Activated T-helper 1 cell treated with Interleukin-2 at 50 U/mL for 16 hours (primary cell): ENCODE data around the gene HOMEZ.
"Not testable (repeated sequence)": the region's sequence is repeated elsewhere in the genome, so short reads cannot be mapped to it uniquely, and the experiment has no call there.

ENCODE experiments used
- DNase-seq: peaks from one replicate; pipeline ENCODE4 v3.0.0-alpha.2; 2020; ENCODE audit warnings: low read depth

The HOMEZ gene

DNA sequence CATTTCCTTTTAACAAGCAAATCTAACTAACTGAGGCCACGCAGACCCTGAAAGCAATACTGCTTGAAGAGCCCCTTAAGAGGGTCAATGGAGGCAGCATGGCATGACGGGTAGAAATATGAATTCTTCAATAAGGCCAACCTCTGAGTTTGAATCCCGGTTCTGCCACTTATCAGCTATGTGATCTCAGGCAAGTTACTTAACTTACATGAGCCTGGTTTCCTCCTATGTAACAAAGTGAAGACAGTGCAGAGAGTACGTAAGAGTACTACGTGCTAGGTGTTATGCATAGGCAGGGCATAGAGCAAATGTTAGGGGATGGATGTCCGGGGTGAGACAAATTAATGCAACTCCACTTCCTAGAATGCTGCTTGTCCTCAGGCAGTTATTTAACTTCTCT lies 4.7 kb downstream of the HOMEZ start:
- DNase-seq = no peak

DNA sequence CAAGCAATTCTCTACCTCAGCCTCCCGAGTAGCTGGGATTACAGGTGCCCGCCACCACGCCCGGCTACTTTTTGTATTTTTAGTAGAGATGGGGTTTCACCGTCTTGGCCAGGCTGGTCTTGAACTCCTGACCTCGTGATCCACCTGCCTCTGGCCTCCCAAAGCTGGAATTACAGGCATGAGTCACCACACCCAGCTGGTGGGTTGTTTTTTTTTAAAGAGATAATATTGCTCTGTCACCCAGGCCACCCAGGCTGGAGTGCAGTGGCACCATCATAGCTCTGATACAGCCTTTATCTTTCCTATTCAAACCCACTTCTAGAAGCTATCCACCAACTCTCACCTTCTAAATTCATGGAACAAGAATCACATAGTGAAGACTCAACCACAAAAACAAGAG lies 8.0 kb downstream of the HOMEZ start:
- not testable (repeated sequence) for DNase-seq

DNA sequence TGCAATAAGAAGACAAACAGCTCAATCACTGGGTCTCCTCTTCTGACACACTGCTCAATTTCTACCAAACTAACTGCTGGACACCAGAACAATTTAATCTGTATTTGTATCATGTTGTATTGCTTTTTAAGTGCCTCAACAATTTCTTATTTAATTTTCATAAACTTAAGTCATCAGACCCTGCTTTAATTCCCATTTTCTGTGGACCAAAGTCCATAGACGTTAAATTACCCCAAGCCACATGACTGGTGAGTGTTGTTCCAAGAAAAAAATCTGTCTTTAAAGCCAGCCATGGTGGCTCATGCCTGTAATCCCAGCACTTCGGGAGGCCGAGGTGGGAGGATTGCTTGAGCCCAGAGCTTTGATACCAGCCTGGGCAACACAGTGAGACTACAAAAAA lies 8.7 kb downstream of the HOMEZ start:
- DNase-seq = no peak

DNA sequence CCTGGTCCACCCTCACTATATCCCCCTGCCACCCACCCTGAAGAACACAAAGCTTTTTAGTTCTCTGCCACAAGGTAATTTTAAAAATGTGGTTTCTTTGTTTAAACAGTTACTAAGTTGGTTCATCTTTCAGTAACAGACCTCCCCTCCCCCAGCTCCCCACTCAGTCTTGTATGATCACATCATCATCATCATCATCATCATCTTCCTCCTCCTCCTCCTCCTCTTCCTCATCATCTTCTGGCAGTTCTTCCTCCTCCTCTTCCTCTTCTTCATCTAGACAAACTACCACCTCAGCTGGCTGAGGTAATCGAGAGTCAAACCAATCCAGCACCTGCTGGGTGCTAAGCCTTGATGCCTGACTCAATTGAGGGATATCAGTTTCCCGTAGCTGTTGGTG lies 10.5 kb downstream of the HOMEZ start:
- DNase-seq = no peak

DNA sequence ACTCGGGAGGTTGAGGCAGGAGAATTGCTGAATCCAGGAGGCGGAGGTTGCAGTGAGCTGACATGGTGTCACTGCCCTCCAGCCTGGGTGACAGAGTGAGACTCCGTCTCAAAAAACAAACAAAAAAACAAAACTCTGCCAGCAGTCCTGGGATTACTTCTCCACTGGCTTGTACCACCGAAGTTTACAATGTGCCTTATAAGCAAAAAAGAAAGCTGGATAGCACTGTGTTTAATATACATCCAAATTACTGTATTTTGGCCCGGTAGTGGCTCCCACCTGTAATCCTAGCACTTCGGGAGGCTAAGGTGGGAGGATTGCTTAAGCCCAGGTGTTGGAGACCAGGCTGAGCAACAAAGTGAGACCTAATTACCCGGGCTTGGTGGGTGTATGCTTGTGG lies 16.7 kb downstream of the HOMEZ start:
- DNase-seq = no peak

DNA sequence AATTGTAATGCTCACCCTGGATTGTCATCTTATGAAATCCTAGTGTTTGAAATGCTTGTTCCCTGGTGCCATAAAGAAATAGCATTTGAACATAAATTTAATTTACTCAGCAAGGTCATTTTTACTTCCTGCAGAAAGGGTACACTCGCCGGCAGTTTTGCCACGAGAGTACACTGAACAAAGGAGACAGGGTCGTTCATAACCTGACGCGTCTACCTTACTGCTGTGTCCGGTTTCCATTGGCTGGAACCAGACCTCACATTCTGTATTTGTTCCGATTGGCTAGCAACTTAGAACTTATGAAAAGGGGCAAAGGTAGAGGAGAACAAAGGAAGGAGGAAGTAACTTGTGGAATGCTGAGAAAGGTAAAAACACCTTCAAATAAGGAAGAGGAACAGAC lies 25.1 kb downstream of the HOMEZ start:
- not testable (repeated sequence) for DNase-seq

DNA sequence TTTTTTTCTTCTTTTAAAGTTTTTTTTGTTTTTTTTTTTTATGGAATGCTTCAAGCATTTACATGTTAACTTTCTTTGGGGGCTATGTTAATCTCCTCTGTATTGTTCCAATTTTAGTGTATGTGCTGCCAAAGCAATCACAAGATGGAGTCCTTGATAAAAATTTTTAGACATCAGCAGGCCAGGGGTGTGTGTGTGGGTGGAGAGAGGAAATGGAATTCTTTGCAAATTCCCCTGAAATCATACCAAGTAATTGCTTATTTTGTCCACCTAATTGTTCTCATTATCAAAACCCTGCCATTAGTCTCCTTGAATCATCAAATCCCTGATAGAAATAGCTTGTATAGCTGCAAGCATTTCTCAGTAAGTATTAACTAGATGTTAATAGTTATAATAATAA lies 26.5 kb downstream of the HOMEZ start:
- no peak for DNase-seq

DNA sequence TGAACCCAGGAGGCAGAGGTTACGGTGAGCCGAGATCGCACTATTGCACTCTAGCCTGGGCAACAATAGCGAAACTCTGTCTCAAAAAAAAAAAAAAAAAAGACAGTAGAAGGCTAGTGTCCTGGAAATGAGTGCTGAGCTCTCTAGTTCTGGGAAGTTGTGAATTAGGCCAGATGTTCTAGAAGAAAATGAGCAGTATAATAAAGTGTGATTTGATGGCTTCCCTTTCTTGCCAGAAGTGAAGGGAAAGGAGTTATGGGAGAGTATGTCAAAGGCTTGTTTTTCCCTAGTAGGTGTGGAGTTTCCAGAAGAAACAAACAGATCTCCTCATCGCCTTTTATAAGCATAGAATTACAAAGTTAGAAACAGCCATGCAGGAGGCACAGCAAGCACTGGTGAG lies 27.7 kb downstream of the HOMEZ start:
- no peak for DNase-seq

DNA sequence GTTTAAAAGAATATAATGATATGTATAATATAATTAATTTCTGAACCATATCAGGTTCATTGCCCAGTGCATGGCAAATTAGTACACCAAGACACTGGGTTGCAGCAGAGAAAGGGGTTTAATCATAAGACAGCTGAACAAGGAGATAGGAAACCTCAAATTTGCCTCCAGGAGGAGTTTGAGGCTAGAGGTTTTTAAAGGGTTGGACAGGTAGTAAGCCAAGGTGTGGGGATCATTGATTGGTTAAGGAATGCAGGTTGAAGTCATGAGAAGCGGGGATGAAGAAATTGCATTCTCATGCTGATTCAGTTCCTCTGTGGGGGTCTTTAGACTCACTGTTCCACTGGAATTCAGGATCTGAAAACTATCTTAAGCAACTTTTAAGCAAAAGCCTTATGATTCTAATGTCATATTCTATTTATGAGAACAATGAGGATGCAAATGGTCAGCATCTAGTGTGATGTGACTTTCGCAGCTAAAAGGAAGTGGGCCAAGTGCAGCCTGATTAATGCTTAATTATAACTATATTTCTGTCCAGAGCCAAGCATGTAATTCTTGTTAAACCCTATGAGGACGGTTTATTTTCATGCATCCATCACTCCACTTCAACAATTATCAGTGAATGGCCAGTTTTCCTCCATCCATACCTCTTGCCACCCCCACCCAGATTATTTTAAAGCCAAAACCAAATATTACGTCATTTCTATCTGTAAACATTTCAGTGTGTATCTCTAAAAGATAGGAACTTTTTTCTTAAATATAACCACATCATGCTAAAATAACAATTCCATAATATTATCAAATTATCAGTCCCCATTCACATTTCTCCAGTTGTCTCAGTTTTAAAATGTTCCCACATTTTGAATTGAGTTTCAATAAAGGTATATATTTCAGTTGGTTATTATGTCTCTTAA lies 33.3 kb downstream of the HOMEZ start:
- DNase-seq = no peak

DNA sequence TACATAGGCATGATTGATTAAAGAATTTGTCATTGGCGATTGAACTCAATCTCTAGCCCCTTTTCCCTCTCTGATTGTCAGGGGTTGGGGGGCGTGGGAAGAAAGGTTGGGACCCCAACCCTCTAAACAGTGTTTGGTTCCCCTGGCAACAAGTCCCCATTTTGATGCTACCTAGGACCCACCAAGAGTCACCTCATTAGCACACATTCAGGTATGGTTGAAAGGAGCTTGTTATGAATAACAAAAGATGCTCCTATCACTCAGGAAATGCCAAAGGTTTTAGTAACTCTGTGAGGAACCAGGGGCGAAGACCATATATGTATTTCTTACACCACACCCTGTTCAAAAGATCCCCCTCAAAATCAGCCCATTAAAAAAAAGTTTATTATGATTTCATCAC lies 33.9 kb downstream of the HOMEZ start:
- DNase-seq = no peak

DNA sequence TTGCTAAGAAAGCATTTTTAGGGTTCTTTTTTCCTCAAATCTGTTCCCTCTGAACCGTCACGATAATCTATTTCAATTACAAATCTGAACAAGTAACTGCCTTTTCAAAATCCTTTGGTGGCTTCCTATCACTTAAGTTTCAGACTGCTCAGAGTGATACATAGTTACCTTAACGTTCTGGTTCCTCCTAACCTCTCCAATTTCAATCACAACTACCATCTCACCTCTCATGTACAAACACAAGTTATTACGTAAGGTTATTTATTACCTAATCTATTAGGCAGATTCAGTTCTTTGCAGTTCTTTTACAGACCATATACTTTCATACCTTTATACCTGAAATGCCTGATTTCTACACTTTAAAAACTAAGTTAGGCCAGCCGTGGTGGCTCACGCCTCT lies 36.1 kb downstream of the HOMEZ start:
- DNase-seq = no peak

DNA sequence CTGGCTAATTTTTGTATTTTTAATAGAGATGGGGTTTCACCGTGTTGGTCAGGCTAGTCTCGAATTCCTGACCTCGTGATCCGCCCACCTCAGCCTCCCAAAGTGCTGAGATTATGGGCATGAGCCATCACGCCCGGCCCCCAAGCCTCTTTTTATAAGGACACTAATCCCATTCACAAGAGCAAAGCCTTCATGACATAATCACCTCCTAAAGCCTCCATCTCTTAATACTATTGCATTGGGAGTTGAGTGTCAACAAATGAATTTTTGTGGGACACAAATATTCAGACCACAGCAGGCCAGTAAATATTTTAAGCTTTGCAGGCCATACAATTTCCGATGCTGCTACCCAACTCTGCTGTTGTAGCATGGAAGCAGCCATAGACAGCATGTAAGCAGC lies 37.3 kb downstream of the HOMEZ start:
- DNase-seq = no peak

DNA sequence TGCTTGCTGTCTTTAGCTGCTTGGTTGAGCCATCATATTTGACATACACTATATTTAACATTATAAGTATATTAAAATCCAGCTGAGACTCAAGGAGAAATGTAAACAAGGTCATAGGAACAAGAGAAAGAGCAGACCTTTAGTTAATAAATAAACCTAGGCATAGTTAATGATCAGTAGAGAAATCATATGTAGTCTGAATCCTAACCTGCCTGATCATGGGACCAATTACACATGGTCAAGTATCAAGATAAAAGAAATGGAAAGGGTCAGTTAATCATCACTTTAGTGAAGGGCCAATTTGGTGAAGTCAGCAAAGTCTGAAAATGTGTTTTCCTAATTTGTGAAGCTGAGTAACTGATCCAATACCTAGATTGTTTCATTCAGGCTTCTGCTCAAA lies 40.6 kb downstream of the HOMEZ start:
- DNase-seq = no peak

DNA sequence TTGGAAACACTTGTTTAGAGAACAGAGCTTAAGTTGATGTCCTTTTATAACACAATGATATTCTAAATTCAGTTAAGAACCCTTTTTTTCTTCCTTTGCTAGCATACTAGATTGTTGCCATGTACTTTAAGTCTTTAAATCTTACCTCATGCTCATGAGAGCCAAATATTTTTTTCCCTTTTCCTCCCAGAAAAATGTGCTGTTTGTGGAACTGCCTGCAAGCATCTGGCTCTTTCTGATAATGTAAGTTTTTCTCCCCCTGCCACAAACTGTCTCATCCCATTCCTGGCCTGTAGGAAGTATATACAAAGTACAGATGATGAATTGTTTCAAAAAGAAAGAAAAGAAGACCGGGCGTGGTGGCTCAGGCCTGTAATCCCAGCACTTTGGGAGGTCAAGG lies 42.9 kb downstream of the HOMEZ start:
- no peak for DNase-seq

DNA sequence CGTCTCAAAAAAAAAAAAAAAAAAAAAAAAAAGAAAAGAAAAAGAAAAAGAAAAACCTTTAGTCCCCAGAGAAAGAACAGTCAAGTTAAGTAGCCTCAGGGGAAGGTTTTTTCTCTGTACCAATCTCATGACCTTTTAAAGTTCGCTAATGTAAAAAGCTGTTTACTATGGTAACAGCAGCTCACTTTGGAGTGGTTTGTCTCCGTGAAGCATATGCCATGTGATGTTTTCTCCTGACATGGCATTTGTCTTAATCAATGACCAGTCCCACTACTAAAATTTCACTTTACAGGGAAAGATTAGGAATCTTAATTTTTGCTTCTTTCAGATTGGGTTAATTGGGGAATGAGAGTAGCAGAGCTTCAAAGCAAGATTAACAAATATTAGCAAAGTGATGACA lies 43.9 kb downstream of the HOMEZ start:
- no peak for DNase-seq

DNA sequence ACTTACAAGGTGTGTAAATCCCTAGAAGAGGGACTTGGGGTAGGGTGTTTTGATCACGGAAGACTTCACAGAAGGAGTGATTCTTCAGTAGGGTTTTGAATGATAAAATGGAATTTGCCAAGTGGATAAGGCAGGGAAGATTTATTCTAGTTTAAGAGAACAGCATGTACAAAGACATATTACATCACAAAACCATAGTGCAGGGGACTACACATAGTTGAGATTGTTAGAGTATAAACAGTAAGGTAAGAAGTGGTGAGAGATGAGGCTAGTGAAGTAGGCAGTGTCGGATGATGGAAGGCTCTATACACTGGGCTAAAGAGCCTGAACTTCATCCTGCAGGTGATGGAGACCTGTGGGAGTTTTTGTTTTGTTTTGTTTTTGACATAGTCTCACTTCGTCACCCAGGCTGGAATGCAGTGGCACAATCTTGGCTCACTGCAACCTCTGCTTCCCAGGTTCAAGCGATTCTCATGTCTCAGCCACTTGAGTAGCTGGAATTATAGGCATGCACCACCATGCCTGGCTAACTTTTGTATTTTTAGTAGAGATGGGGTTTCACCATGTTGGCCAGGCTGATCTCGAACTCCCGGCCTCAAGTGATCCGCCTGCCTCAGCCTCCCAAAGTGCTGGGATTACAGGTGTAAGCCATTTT lies 44.7 kb downstream of the HOMEZ start:
- not testable (repeated sequence) for DNase-seq

DNA sequence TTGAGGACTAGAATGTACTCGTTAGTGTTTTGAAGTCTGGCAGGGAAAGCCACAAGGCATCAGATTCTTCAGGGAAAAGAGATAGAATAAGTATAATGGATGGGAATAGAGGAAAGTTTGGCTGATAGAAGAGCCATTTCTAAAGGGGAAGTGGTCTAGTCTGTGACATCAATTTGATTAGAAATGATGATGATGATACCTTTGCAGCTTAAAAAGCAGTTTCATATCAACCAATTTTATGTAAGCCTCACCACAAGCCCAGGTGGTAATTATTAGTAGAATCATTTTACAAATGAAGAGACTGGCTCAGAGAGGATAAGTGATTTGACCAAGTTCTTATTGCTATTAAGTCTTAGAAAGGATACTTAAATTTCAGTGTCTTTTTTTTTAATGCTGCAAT lies 45.3 kb downstream of the HOMEZ start:
- DNase-seq = no peak

DNA sequence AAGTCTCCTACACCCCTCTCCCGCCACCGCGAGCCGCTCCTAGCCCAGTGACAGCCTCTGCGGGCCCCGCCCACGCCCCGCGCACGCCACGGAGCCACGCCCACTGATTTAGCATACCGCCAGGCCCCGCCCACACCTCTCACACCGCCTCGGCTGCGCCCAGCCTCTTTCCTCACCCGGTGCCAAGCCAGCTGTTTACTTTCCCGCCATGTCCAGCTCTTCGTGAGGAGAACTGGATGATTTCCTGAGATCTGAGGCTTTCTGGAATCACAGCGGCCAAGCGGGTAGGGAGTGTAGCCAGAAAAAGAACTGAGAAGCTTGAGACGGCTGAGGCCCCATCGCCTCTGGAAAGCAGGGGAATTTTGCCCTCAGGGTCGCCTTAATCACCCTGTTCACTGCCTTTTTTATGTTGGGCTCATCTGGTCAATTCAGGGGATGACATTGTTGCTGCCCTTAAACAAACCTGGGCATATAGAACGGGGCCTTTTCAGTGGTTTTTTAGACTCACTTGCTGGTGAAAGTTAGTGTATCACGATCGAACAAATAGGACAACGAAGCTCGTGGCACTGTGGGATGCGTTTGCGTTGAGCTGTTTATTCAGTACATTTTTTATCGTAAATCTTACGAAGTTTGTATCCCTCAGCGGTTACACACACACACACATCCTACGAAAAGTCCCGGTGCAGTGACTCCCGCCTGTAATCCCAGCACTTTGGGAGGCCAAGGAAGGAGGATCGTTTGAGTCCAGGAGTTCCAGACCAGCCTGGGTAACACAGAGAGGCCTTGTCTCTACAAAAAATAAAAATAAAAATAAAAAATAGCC lies 47.9 kb downstream of the HOMEZ start, which contains the start of gene RNF212B:
Gene RNF212B, plus strand, starts transcription at position 165 of the 823 bp plus-strand sequence. CDS start 2,410 bp downstream, outside the sequence.
- DNase-seq = peak; percentile 55

DNA sequence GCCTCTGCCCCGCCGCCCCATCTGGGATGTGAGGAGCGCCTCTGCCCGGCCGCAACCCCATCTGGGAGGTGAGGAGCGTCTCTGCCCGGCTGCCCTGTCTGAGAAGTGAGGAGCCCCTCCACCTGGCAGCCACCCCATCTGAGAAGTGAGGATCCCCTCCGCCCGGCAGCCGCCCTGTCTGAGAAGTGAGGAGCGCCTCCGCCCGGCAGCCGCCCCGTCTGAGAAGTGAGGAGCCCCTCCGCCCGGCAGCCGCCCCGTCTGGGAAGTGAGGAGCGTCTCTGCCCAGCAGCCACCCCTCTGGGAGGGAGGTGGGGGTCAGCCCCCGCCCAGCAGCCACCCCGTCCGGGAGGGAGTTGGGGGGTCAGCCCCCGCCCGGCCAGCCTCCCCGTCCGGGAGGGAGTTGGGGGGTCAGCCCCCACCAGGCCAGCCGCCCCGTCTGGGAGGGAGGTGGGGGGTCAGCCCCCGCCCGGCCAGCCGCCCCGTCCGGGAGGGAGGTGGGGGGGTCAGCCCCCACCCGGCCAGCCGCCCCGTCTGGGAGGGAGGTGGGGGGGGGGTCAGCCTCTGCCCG lies 53.6 kb downstream of the HOMEZ start:
- not testable (repeated sequence) for DNase-seq

DNA sequence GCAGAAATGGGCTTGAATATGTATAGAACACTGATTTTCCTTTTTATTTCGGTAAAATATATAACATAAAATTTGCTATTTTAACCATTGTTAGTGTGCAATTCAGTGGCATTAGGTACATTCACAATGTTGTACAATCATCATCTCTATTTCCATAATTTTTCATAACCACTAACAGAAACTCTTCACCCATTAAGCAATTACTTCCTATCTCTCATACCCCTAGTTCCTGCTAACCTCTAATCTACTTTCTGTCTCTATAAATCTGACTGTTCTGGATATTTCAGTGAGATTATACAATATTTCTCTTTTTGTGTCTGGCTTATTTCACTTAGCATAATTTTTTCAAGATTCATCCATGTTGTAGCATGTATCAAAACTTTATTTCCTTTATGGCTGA lies 57.1 kb downstream of the HOMEZ start:
- no peak for DNase-seq

DNA sequence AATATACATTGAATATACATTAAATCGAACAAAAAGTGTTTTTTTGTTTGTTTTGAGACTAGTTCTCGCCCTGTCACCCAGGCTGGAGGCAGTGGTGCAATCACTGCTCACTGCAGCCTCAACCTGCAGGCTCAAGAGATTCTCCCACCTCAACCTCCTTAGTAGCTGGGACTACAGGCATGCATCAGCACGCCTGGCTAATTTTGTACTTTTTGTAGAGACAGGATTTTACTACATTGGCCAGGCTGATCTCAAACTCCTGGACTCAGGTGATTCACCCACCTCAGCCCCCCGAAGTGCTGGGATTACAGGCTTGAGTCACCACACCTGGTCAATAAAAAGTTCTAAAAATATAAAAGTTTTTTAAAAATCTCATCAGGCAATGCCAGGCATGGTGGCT lies 58.4 kb downstream of the HOMEZ start:
- DNase-seq = no peak

DNA sequence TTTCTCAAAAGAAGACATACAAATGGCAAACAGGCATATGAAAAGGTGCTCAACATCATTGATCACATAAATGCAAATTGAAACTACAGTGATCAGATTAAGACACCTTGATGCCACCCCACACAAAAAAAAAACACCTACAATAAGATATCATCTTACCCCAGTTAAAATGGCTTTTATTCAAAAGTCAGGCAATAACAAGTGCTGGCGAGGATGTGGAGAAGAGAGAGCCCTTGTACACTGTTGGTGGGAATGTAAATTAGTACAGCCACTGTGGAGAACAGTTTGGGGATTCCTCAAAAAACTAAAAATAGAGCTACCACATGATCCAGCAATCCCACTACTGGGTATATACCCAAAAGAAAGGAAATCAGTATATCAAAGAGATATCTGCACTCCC lies 61.0 kb downstream of the HOMEZ start:
- DNase-seq = not testable (repeated sequence)
